ENCODE data around the gene CDAN1. TPM values are rescaled to one million over a fixed set of nuclear protein-coding genes. Genes with fewer than 3 reads are reported as not detected.
"Not testable (repeated sequence)": the region's sequence is repeated elsewhere in the genome, so short reads cannot be mapped to it uniquely, and the experiment has no call there.

CDAN1 gene, protein sequence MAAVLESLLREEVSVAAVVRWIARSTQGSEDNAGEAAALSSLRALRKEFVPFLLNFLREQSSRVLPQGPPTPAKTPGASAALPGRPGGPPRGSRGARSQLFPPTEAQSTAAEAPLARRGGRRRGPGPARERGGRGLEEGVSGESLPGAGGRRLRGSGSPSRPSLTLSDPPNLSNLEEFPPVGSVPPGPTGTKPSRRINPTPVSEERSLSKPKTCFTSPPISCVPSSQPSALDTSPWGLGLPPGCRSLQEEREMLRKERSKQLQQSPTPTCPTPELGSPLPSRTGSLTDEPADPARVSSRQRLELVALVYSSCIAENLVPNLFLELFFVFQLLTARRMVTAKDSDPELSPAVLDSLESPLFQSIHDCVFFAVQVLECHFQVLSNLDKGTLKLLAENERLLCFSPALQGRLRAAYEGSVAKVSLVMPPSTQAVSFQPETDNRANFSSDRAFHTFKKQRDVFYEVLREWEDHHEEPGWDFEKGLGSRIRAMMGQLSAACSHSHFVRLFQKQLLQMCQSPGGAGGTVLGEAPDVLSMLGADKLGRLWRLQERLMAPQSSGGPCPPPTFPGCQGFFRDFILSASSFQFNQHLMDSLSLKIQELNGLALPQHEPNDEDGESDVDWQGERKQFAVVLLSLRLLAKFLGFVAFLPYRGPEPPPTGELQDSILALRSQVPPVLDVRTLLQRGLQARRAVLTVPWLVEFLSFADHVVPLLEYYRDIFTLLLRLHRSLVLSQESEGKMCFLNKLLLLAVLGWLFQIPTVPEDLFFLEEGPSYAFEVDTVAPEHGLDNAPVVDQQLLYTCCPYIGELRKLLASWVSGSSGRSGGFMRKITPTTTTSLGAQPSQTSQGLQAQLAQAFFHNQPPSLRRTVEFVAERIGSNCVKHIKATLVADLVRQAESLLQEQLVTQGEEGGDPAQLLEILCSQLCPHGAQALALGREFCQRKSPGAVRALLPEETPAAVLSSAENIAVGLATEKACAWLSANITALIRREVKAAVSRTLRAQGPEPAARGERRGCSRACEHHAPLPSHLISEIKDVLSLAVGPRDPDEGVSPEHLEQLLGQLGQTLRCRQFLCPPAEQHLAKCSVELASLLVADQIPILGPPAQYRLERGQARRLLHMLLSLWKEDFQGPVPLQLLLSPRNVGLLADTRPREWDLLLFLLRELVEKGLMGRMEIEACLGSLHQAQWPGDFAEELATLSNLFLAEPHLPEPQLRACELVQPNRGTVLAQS
- 1 to 10 TPM; 5.1 to 6.6 TPM for total RNA-seq
- long read RNA-seq, partial matches to known transcripts, result 1 of 1 reads
- long read RNA-seq, other reads (novel, unspliced or antisense), result 0 of 1 reads

DNA sequence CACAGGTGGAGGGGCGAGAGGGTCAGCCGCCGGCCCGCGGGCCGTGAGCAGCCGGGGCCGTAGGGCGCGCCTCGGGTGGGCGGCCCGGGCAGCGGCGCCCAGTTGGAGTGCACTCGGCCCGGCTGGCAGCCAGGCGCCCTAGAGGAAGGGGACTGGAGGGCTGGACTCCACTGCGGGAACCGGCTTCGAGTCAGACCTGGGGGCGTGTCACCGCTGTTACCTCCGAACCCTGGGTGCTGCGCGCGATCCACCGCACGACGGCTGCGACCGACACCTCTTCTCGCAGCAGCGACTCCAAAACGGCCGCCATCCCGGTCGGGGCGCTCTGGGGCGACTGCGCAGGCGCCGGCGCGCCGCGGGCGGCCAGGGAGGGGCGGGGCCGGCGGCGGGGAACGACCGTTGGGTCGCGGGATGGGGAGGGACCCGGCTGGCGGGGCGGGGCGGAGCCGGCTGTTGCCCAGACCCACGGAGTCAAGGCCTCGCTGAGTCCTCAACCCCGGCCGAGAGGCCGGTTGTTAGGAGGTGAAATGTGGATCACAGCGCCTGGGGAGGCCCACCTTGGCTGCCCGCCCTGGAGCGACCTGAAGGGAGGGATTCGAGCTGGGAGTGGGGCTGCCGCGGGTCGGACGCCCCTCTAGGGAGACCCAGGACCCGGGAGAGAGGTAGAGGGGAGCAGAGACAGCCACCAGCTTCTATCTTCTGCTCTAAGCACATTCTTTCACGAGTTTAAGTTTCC lies at the start of gene CDAN1:
Gene CDAN1 (minus strand): TSS at position 336 of the 736 bp plus-strand sequence. CDS start 26 bp downstream, at position 310.
- ATAC-seq (peak; percentile 97 to 98), DNase-seq (peak; percentile 94)
- intact Hi-C loops (cut with DNase I), result no loop called here

DNA sequence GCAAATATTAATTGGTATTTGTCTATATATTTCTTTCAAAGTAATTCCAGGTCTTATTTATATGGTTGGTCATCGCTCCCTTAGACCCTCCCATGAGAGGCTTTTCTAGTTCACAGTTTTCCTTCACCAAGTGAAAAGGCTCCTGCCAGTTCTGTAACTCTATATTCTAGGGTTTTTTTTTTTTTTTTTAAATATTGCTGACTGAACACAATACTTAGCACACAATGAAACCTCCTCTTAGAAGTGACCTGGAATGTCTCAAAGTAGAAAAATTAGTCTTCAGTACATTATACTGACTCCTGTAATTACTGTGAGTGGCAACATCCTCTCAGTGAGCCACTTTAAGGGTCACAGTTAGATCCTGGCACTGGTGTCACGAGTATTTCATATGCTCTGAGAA lies 48.6 kb upstream of the CDAN1 start:
- intact Hi-C loops (cut with DNase I), result no loop called here
- ATAC-seq, result no peak
- DNase-seq, result no peak

DNA sequence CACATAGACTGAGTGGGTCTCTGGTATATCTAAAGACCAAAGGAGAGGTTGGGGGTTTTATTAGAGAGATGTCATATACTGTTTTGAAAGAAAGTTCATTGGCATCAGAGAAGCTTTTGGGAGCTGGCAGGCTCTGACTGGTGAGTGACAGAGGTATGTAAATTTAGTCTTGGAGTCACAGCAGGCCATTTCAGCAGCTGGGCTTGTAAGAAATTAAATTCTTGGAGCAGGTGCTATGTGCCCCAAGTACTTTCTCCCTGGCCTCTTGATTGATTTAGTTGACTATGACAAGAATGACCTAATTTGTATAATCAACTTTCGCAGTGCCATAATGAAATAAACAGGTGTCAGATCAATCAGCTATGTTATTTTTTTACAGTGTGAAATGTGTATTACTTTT lies 47.8 kb upstream of the CDAN1 start:
- ATAC-seq (no peak), DNase-seq (no peak)
- intact Hi-C loops (cut with DNase I), result no loop called here

DNA sequence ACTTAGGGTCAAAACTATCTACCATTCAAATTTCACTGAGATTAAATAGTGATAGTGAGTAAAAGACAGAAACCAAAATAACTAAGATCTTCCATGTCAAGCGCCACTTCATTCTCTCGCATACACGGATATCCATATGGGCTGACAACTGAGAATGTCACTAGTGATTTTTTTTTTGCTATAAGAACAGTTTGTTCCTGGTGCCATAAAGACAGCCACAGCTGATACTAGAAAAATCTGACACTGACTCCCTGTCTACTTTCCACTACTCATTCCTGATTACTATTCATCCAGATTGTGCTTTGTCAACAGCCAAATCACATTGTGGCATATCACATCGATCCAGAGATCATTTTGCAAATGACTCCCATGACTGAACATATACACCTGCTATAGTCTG lies 45.8 kb upstream of the CDAN1 start:
- no peak for DNase-seq
- no peak for ATAC-seq
- intact Hi-C loops (cut with DNase I), result no loop called here

DNA sequence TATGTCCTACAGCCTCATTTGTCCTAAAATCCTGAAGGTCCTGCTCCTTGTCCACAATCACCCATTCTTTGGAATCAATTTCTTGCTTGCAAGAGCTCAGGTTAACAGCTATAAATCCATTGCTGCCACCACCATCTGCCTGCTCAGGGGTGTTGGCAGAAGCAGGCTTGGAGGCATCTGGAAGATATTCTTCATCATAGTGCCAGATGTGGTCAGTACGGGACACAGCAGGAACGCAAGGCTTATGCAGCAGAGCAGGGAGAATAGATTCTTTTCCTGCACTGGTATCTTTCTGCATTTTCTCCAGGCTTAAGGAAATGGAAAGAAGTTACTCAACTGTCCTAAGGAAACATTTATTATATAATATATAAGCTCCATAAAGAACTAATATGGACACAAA lies 38.5 kb upstream of the CDAN1 start:
- ATAC-seq, result no peak
- intact Hi-C loops (cut with DNase I), result no loop called here
- no peak for DNase-seq

DNA sequence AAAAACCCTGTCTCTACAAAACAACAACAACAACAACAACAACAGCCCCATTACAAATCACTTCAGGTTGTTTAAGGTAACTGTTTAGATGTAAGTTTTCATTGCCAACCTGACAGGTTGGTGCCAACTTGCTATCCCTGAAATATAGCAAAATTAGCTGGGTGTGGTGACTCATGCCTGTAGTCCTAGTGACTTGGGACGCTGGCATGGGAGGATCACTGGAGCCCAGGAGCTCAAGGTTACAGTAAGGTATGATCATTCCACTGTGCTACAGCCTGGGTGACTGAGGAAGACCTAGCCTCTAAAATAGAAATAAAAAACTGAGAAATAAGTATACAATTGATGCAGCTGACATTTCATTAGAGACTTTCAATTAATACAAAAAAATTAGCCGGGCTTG lies 36.0 kb upstream of the CDAN1 start:
- ATAC-seq, result no peak
- DNase-seq, result no peak

DNA sequence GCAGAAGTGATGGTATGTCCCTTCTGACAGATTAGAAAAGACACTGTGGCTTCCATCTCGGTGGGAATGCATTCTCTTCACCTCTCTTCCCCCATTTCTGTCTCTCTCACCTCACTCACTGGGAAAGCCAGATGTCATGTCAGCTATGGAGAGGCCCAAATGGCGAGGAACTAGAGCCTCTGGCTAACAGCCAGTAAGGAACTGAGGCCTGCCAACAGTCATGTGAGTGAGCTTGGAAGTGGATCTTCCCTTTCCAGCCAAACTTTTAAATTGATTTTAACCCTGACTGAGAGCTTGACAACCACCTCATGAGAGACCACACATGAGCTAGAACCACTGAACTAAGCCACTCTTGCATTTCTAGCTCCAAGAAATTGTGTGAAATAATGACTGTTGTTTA lies 35.2 kb upstream of the CDAN1 start:
- intact Hi-C loops (cut with DNase I), result no loop called here
- DNase-seq, result peak; percentile 38
- peak; percentile 46 to 76 for ATAC-seq

More for the DNA sequence above, 36.0 kb upstream of the CDAN1 start:
- intact Hi-C loops (cut with DNase I), result no loop called here

DNA sequence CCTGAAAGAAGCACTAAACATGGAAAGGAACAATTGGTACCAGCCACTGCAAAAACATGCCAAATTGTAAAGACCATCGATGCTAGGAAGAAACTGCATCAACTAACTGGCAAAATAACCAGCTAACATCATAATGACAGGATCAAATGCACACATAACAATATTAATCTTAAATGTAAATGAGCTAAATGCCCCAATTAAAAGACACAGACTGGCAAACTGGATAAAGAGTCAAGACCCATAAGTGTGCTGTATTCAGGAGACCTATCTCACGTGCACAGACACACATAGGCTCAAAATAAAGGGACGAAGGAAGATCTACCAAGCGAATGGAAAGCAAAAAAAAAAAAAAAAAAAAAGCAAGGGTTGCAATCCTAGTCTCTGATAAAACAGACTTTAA lies 29.2 kb upstream of the CDAN1 start:
- DNase-seq; intact Hi-C loops (cut with DNase I); ATAC-seq: not testable (repeated sequence)

DNA sequence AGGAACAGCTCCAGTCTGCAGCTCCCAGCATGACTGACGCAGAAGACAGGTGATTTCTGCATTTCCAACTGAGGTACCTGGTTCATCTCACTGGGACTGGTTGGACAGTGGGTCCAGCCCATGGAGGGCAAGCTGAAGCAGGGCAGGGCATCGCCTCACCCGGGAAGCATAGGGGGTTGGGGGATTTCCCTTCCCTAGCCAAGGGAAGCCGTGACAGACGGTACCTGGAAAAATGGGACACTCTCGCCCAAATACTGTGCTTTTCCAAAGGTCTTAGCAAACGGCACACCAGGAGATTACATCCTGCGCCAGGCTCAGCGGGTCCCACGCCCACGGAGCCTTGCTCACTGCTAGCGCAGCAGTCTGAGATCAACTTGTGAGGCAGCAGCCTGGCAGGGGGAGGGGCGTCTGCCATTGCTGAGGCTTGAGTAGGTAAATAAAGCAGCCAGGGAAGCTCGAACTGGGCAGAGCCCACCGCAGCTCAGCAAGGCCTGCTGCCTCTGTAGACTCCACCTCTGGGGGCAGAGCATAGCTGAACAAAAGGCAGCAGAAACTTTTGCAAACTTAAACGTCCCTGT lies 27.3 kb upstream of the CDAN1 start:
- intact Hi-C loops (cut with DNase I); ATAC-seq; DNase-seq: not testable (repeated sequence)

DNA sequence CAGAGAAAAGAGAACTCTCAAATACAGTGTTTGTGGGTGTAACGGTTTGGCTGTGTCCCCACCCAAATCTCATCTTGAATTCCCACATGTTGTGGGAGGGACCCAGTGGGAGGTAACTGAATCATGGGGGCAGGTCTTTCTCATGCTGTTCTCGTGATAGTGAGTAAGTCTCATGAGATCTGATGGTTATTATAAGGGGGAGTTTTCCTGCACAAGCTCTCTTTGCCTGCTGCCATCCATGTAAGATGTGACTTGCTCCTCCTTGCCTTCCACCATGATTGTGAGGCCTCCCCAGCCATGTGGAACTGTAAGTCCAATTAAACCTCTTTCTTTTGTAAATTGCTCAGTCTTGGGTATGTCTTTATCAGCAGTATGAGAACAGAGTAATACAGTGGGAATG lies 24.9 kb upstream of the CDAN1 start:
- ATAC-seq, result not testable (repeated sequence)

DNA sequence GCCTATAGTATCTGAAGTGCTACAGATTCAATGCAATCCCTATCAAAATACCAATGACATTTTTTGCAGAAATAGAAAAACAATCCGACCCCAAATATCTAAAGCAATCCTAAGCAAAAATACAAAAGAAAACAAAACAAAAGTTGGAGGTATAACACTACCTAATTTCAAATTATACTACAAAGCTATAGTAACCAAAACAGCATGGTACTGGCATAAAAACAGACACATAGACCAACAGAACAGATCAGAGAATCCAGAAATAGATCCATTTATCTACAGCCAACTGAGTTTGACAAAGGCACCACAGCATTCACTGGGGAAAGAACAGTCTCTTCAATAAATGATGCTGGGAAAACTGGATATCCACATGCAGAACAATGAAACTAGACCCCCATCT lies 23.8 kb upstream of the CDAN1 start:
- intact Hi-C loops (cut with DNase I), result no loop called here
- DNase-seq, result no peak
- no peak for ATAC-seq

More for the DNA sequence above, 24.9 kb upstream of the CDAN1 start:
- intact Hi-C loops (cut with DNase I); DNase-seq: not testable (repeated sequence)

DNA sequence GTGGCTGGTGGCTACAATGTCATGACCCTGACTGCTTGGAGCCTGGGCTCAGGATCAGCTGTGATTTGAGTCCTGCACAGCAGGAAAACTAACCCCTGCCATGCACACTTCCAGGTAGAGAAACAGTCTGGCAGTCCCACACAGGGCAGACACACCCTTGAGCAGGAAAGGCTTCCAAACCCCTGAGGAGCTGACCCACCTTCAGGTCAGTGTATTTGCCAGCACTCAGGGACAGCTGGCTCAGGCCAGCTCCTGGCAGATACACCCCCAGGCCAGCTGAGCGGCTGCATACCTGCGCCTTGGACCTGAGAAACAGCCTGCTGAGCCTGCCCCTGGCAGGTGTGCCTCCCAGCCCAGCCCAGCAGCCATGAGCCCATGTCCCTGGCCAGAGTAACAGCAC lies 22.2 kb upstream of the CDAN1 start:
- no peak for DNase-seq
- intact Hi-C loops (cut with DNase I), result no loop called here
- ATAC-seq, result no peak

DNA sequence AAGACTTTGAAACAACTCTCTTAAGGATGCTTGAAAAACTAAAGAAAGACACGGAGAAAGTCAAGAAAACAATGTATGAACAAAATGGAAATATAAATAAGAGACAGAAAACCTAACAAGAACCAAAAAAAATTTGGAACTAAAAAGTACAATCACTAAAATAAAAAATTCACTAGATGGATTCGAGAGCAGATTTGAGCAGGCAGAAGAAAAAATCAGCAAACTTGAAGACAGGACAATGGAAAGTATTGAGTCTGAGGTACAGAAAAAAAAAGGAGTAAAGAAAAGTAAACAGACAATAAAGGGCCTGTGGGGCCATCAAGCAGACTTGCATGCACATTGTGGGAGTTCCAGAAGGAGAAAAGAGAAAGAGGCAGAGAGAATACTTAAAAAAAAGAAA lies 13.4 kb upstream of the CDAN1 start:
- intact Hi-C loops (cut with DNase I), result no loop called here
- DNase-seq (no peak), ATAC-seq (no peak)

DNA sequence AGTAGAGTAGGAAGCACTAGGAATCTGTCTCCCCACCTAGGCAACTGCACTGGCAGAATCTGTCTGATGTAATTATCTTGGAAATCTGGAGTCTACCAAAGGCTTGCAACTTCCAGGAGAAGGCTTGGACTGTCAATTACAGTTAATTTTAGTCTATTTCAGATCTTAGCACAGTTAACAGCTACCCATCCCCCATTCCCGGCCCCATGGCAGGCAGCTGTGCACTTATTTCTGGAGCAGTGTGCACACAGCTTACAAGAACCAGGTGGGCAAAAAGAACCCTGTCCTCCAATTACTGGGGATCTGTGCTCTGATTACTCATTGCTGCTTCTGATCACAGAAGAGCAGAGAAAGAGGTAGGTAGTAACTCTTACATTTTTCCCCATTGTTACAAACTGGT lies 12.3 kb upstream of the CDAN1 start:
- intact Hi-C loops (cut with DNase I), result no loop called here
- DNase-seq (no peak), ATAC-seq (no peak)

DNA sequence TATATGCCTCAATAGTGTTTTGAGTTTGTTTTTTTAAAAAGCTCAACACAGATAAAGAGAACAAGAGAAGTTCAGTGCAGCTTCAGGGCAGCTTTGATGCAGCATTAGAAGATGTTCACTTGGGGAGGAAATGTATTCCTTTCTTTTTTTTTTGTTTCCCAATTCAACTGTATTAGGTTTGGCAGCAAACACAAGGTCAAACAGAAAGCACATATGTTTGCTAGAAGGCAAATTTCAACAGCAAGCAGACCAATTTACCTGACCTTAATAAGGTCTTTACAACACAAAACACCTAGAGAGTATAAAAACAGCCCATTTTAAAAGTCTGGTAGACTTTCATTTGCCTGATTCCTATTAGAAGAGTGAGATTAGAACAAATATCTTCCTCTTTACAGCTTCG lies 7.3 kb upstream of the CDAN1 start:
- no peak for DNase-seq
- intact Hi-C loops (cut with DNase I), result no loop called here
- no peak for ATAC-seq

DNA sequence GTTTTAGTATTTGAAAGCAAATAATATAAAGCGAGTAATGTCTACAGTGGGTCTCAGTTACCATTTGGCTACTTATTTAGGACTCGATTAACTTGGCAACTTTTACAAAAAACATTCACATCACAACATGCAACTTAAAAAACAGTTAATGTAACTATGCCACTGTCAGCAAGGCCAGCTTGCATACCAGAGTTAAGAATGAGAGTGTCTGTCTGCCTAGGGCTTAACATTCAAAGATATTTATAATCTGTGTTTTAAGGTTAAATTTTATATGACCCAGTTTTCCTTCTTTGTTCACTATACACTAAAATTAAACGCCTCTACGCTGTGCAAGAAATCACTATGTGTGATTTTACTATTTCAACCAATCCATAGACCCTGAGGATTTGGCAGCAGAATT lies 5.2 kb upstream of the CDAN1 start:
- DNase-seq (no peak), ATAC-seq (no peak)
- intact Hi-C loops (cut with DNase I), result no loop called here

DNA sequence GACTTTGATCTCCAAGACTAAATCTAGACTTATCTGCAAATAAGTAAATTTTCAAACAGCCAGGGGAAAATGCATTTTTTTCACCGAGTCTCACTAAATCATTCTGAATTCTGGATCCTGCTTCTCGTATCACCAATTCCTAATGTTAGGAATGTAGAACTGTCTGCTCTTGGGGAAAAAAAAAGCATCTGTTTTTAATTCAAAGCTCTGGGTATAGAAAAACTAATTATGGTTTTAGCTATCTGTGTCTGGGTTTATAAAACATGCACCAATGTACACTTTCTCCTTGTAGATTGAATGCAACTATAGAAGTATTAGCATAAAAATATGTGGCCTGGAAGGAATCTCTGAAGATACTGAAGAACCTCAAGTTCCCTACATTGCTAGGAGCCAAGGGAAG lies 4.8 kb upstream of the CDAN1 start:
- DNase-seq, result no peak
- intact Hi-C loops (cut with DNase I), result no loop called here
- ATAC-seq, result no peak

DNA sequence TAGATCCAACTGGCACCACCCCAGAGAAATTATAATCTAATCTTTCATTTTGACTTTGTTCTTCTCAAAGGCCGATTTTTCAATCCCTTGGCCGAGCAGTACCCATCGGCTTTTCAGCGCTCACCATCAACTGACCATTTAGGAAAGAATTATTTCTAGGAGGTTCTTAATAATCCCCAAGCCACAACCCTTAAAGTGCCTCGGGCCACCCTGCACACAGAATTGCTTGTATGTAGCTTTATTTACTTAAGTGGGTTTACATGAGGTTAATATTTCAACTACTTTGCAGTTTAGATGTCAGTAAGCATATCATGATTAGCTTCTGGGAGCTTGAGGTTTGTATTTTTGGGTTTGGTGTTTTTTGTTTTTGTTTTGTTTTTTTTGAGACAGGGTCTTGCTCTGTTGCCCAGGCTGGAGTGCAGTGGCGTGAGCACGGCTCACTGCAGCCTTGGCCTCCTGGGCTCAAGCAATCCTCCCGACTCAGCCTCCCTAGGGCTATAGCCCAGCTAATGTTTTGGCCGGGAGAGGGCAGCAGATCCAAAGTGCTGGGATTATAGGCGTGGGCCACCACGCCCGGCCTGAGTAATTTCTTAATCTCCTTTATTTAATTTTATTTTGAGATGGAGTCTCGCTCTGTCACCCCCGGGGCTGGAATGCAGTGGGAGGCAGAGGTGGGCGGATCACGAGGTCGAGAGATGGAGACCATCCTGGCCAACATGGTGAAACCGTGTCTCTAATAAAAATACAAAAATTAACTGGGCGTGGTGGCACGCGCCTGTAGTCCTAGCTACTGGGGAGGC lies 801 bp upstream of the CDAN1 start:
- ATAC-seq, result no peak
- intact Hi-C loops (cut with DNase I), result no loop called here
- DNase-seq, result no peak
